Measurements from ENCODE around the gene CD6.

GRCh38 chr11:60973699-60974098 lies 2.2 kb downstream of the CD6 start:
- TF ChIP-seq EP300 (IDR thresholded peaks at IDR 0.05; ENCODE audit: borderline replicate concordance in 1 of 2, control insufficient read depth in 1 of 2, low read depth in 2 of 2, low read length in 2 of 2) = no peak
- TF ChIP-seq RFX5 (IDR thresholded peaks at IDR 0.05; ENCODE audit: low read depth, low read length) = no peak
- no peak for TF ChIP-seq RAD21 (IDR thresholded peaks at IDR 0.05; ENCODE audit: insufficient read depth, low read depth, low read length)
- no peak for TF ChIP-seq MYC (IDR thresholded peaks at IDR 0.05; ENCODE audit: insufficient read depth, insufficient read length, insufficient replicate concordance, low read length, severe bottlenecking)
- TF ChIP-seq RBBP5 (conservative IDR thresholded peaks at IDR 0.05) = no peak
- TF ChIP-seq ELK1 (IDR thresholded peaks at IDR 0.05; ENCODE audit: low read depth, low read length) = no peak
- TF ChIP-seq RELA (IDR thresholded peaks at IDR 0.05; ENCODE audit: borderline replicate concordance, partially characterized antibody) = no peak
- TF ChIP-seq CBX5 (IDR thresholded peaks at IDR 0.05; ENCODE audit: low read depth) = no peak
- TF ChIP-seq FOXK2 (IDR thresholded peaks at IDR 0.05) = no peak
- TF ChIP-seq IKZF1 (conservative IDR thresholded peaks at IDR 0.05) = no peak
- no peak for TF ChIP-seq SIN3A (IDR thresholded peaks at IDR 0.05; ENCODE audit: low read depth, low read length)
- no peak for TF ChIP-seq CTCF (IDR thresholded peaks at IDR 0.05 in 2 of 3, conservative IDR thresholded peaks at IDR 0.05 in 1 of 3; ENCODE audit: control insufficient read depth in 2 of 3, extremely low read depth in 1 of 3, insufficient read depth in 1 of 3, low read depth in 3 of 3, low read length in 3 of 3)
- no peak for TF ChIP-seq BACH1 (IDR thresholded peaks at IDR 0.05; ENCODE audit: borderline replicate concordance)
